GM12891 (cell line): ENCODE measurements around the gene CARD6.
"Not testable (repeated sequence)": the region's sequence is repeated elsewhere in the genome, so short reads cannot be mapped to it uniquely, and the experiment has no call there.

Source experiments
- DNase-seq: peaks from one replicate; pipeline ENCODE4 v3.0.0; 2011; ENCODE audit warnings: low spot score; ENCODE audit not compliant: insufficient read length
- FAIRE-seq: peaks from 2 replicates; lab custom pipeline; 2011; peaks lifted over from hg19 to GRCh38; lab: Jason Lieb, UNC
- PAX5 ChIP-seq: IDR thresholded peaks from 2 replicates; pipeline ENCODE4 v1.6.1; 2011; ENCODE audit warnings: low read length, moderate library complexity, mild to moderate bottlenecking; ENCODE audit not compliant: insufficient read depth, severe bottlenecking
- POLR2A ChIP-seq: IDR thresholded peaks from 2 replicates; pipeline ENCODE4 v1.6.1; 2011; ENCODE audit warnings: low read depth, low read length, control low read depth
- POLR2AphosphoS5 ChIP-seq: IDR thresholded peaks from 2 replicates; pipeline ENCODE4 v1.6.1; 2011; ENCODE audit warnings: low read depth, low read length, control low read depth
- POU2F2 ChIP-seq: IDR thresholded peaks from 2 replicates; pipeline ENCODE4 v1.6.1; 2011; ENCODE audit warnings: low read depth, mild to moderate bottlenecking, control low read depth, low read length, moderate library complexity
- SPI1 ChIP-seq: IDR thresholded peaks from 2 replicates; pipeline ENCODE4 v1.6.1; 2011; ENCODE audit warnings: low read depth, low read length, control low read depth
- TAF1 ChIP-seq: IDR thresholded peaks from 2 replicates; pipeline ENCODE4 v1.6.1; 2011; ENCODE audit warnings: low read depth, low read length, control low read depth

The CARD6 gene

DNA sequence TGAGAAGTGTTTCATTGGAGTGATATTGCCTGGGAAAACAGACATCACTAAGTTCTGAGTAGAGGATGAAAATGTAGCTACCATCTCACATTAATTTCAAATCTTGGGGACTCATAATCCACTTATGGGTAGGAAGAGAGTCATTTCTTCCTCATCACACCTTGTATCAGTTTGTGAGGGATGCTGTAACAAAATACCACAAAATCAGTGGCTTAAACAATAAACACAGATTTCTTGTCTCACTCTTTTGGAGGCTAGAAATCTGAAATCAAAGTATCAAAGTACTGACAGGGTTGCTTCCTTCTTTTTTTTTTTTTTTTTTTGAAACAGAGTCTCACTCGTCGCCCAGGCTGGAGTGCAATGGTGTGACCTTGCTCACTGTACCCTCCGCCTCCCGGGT lies 3.4 kb downstream of the CARD6 start:
- DNase-seq (no peak), FAIRE-seq (no peak)
- TF ChIP-seq PAX5 (no peak), POLR2AphosphoS5 (no peak)

DNA sequence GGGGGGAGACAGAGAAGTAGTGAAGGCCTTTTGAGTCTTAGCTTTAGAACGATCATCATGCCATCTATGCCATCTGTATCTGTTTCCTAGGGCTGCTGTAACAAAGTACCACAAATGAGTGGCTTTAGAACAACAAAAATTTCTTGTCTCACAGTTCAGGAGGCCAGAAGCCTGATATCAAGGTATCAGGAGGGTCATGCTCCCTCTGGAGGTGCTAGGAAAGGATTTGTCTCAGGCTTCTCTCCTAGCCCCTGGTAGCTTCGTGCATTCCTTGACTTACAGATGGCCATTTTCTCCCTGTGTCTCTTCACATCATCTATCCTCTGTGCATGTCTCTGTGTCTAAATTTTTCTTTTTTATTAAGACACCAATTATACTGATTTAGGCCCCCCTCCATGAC lies 5.2 kb downstream of the CARD6 start:
- DNase-seq (no peak), FAIRE-seq (no peak)
- TF ChIP-seq PAX5, result no peak
- no peak for TF ChIP-seq TAF1
- no peak for TF ChIP-seq SPI1
- no peak for TF ChIP-seq POLR2AphosphoS5
- no peak for TF ChIP-seq POU2F2
- TF ChIP-seq POLR2A, result no peak

DNA sequence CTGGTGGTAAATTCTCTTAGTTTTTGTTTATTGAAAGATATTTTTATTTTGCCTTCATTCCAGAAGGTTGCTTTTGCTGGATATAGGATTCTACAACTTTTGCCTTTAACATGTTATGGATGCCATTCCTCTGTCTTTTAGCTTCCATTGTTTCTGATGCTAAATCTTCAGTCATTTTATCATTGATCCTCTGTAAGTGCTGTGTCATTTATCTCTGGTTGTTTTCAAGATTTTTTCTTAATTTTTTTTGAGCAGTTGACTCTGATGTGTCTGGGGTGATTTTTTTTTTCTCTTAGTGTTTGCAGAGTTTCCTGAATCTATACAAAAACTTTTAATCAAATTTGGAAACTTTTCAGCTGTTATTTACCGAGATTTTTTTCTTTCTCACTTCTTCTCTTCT lies 6.4 kb downstream of the CARD6 start:
- DNase-seq (no peak), FAIRE-seq (no peak)
- no peak for TF ChIP-seq SPI1
- no peak for TF ChIP-seq POLR2AphosphoS5
- TF ChIP-seq POU2F2, result no peak
- TF ChIP-seq POLR2A, result no peak
- no peak for TF ChIP-seq PAX5
- TF ChIP-seq TAF1, result no peak

DNA sequence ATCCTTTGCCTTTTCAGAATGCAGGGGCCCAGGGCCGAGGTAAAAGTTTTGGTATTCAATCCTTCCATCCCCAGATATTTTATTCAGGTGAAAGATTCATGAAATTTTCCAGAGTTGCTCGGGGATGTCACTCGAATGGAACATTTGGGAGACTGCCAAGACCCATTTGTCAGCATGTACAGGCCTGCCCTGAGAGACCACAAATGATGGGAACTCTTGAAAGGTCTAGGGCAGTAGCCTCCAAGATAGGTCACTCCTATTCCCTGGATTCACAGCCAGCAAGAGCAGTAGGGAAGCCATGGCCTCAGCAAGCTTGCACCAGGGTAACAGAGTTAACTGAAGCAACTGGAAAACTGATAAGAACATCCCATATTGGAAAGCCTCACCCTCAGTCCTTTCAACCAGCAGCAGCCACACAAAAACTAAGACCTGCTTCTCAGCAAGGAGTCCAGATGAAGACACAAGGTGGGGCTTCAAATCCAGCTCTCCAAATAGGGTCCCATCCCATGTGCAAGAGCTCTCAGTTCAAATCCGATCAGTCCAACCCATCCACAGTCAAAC lies 12.5 kb downstream of the CARD6 start:
- no peak for DNase-seq
- no peak for FAIRE-seq

DNA sequence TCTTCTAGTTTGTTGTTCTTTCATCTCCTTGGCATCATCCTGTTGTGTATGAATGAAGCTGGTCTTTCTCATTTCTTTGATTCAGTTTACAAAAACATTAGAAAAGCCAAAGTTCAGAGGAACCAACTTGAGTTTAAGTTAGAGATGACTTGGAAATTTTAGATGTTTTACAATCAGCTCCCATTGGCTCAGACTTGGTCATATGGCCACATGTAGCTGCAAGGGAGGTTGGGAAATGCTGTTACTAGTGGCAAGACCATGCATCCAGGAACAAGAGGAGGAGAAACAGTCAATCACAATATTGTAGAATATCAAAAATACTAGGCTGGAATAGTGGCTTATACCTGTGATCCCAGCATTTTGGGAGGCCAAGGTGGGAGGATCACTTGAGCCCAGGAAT lies 19.5 kb downstream of the CARD6 start:
- no peak for DNase-seq
- no peak for FAIRE-seq
- TF ChIP-seq POLR2A, result no peak
- no peak for TF ChIP-seq PAX5
- TF ChIP-seq POU2F2, result no peak
- TF ChIP-seq SPI1, result no peak
- TF ChIP-seq POLR2AphosphoS5, result no peak
- no peak for TF ChIP-seq TAF1

More for the DNA sequence above, 12.5 kb downstream of the CARD6 start:
- TF ChIP-seq POLR2A (no peak), SPI1 (no peak), POU2F2 (no peak), PAX5 (no peak), TAF1 (no peak), POLR2AphosphoS5 (no peak)

DNA sequence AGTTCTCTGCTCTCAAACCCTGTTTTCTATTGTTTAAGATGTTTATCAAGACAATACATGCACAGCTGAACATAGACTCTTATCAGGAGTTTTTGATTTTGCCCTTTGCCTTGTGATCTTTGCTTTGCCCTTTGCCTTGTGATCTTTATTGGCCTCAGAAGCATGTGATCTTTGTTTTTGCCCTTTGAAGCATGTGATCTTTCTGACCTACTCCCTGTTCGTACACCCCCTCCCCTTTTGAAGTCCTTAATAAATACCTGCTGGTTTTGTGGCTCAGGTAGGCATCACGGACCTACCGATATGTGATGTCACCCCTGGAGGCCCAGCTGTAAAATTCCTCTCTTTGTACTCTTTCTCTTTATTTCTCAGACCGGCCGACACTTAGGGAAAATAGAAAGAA lies 23.8 kb downstream of the CARD6 start:
- not testable (repeated sequence) for DNase-seq, FAIRE-seq

DNA sequence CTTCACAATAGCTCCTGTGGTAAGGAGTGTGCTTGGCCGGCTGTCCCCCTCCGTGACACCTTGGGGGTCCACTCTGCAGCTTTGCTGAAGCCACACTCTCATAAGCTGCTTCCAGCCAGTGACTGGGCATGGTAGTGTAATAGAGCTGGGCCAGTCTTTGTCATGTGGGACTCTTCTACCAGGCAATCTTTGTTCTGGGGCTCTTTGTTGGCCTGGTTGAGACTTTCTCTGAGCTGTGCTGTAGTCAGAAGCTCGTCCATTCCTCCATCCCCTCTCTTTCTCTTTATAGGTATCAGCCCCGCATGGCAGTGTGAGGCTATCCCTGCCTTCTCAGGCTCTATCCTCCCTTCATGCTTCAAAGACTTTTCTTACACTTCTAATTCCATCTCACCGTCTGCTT lies 25.7 kb downstream of the CARD6 start:
- no peak for FAIRE-seq
- TF ChIP-seq POLR2A, result no peak
- TF ChIP-seq PAX5, result no peak
- no peak for TF ChIP-seq POU2F2
- TF ChIP-seq TAF1, result no peak
- no peak for TF ChIP-seq POLR2AphosphoS5
- TF ChIP-seq SPI1, result no peak
- DNase-seq, result no peak

DNA sequence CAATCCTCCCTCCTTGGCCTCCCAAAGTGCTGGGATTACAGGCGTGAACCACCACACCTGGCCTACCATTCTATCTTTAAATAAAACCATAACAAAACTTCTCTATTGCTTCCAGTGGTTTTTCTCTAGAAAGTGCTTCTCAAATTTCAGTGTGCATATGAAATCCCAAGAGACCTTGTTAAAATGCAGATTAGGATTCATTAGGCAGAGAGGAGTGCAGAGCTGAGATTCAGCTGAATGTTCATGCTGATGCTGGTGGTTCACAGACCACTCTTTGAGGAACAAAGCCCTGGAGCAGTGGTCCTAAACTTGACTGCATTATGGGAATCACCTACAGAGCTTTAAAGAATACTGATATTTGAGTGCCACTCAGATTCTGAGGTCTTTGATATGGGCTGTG lies 28.2 kb downstream of the CARD6 start:
- TF ChIP-seq TAF1 (no peak), POU2F2 (no peak), POLR2A (no peak), SPI1 (no peak), PAX5 (no peak), POLR2AphosphoS5 (no peak)
- DNase-seq (no peak), FAIRE-seq (no peak)

DNA sequence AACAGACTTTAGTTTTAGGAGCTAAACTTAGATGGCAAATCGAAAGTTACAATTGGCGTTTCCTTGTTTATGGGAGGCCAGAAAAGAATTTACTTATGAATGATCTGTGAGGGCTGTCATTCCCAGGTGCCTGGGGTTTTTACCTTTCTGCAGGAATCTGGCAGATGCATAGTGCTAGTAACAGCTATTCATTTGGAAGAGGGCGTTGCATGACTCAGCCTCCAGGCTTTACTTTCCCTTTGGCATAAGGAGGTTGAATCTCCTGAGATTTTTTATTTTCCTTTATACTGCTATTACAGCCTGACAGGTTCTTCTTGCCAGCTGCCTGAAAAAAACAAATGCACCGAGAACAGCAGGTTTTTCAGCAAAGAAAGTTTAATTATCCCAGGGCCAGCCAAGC lies 30.0 kb downstream of the CARD6 start:
- FAIRE-seq (no peak), DNase-seq (no peak)
- TF ChIP-seq POU2F2 (no peak), PAX5 (no peak), POLR2A (no peak), POLR2AphosphoS5 (no peak), SPI1 (no peak)

DNA sequence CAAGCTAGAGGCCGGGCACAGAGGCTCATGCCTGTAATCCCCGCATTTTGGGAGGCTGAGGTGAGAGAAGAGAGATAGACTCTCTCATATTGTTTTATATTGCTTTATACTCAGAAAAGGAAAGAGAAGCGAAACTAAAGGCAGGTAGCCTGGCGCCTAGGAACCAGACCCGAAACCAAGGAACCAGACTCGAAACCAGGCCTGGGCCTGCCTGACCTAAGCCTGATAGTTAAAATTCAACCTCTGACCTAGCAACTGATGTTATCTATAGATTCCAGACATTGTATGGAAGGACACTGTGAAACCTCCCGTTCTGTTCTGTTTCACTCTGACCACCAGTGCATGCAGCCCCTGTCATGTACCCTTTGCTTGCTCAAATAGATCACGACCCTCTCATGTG lies 31.1 kb downstream of the CARD6 start:
- FAIRE-seq, result peak; percentile 51

DNA sequence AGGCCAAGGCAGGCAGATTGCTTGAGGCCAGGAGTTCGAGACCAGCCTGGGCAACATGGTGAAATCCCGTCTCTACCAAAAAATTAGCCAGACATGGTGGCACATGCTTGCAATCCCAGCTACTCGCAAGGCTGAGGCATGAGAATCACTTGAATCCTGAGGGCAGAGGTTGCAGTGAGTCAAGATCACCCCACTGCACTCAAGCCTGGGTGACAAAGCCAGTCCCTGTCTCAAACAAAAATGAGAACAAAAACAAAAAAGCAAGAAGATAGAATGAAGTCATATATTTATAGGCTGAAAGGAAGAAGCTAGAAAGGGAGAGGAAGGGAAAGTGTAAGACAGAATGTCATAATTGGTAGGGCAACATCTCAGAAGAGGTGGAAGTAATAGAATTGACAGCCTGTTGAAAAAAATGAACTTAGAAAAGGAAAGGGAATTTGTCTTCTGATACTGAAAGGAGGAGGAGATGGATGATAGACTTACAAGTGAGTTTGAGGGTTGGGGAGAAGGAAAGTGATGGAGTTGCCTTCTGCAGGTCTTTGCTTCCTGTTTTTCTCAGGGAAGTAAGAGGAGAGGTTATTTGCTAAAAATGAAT lies 32.2 kb downstream of the CARD6 start:
- FAIRE-seq (no peak), DNase-seq (no peak)
- TF ChIP-seq POU2F2 (no peak), PAX5 (no peak), POLR2A (no peak), TAF1 (no peak), POLR2AphosphoS5 (no peak), SPI1 (no peak)

More for the DNA sequence above, 31.1 kb downstream of the CARD6 start:
- DNase-seq, result not testable (repeated sequence)

DNA sequence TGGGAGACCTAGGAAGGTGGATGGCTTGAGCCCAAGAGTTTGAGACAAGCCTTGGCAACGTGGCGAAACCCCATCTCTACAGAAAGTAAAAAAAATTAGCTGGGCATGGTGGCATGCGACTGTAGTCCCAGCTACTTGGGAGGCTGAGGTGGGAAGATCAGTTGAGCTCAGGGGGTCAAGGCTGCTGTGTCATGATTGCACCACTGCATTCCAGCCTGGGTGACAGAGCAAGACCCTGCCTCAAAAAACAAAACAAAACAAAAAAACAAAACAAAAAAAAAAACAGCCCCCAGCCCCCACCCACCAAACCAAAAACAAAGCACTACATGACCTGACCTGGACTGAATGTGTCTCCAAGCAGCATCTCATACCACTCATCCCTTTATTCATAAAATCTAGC lies 34.8 kb downstream of the CARD6 start:
- no peak for FAIRE-seq
- no peak for DNase-seq
- TF ChIP-seq POLR2AphosphoS5 (no peak), POLR2A (no peak), TAF1 (no peak), POU2F2 (no peak), PAX5 (no peak), SPI1 (no peak)
